ENCODE data around the gene SFSWAP.
"Not testable (repeated sequence)": the region's sequence is repeated elsewhere in the genome, so short reads cannot be mapped to it uniquely, and the experiment has no call there.

Gene SFSWAP

GRCh38 chr12:131793243-131794022, 82.5 kb downstream of the SFSWAP start:
- peak; percentile 64 for DNase-seq (ENCODE audit: low spot score)

- DNase-seq (ENCODE audit: low spot score), result no peak
These were observed 83.2 kb downstream of the SFSWAP start for GRCh38 chr12:131794061-131794460.

- no peak for DNase-seq (ENCODE audit: low spot score)
These were observed 83.7 kb downstream of the SFSWAP start for GRCh38 chr12:131794573-131794972.

- DNase-seq (ENCODE audit: low spot score), result peak; percentile 20
These were observed 84.2 kb downstream of the SFSWAP start for GRCh38 chr12:131795064-131795463.

- no peak for DNase-seq (ENCODE audit: low spot score)
These were observed 85.0 kb downstream of the SFSWAP start for GRCh38 chr12:131795690-131796410.

- DNase-seq (ENCODE audit: low spot score), result no peak
These were observed 85.5 kb downstream of the SFSWAP start for GRCh38 chr12:131796411-131796736.

GRCh38 chr12:131796754-131797587, 86.1 kb downstream of the SFSWAP start:
- no peak for DNase-seq (ENCODE audit: low spot score)

- DNase-seq (ENCODE audit: low spot score), result no peak
These were observed 86.7 kb downstream of the SFSWAP start for GRCh38 chr12:131797588-131797934.

GRCh38 chr12:131799195-131799594, 88.3 kb downstream of the SFSWAP start:
- no peak for DNase-seq (ENCODE audit: low spot score)

GRCh38 chr12:131799828-131800593, 89.1 kb downstream of the SFSWAP start:
- DNase-seq (ENCODE audit: low spot score), result no peak

- DNase-seq (ENCODE audit: low spot score), result no peak
These were observed 89.8 kb downstream of the SFSWAP start for GRCh38 chr12:131800594-131801135.

GRCh38 chr12:131801254-131801866, 90.5 kb downstream of the SFSWAP start:
- DNase-seq (ENCODE audit: low spot score), result no peak

- DNase-seq (ENCODE audit: low spot score), result no peak
These were observed 93.2 kb downstream of the SFSWAP start for GRCh38 chr12:131803961-131804521.

- no peak for DNase-seq (ENCODE audit: low spot score)
These were observed 94.5 kb downstream of the SFSWAP start for GRCh38 chr12:131805421-131805820.

GRCh38 chr12:131806674-131807073, 95.8 kb downstream of the SFSWAP start:
- no peak for DNase-seq (ENCODE audit: low spot score)

GRCh38 chr12:131808744-131809371, 98.0 kb downstream of the SFSWAP start:
- no peak for DNase-seq (ENCODE audit: low spot score)

GRCh38 chr12:131809476-131810254, 98.8 kb downstream of the SFSWAP start:
- not testable (repeated sequence) for DNase-seq (ENCODE audit: low spot score)

GRCh38 chr12:131810726-131811125, 99.8 kb downstream of the SFSWAP start:
- no peak for DNase-seq (ENCODE audit: low spot score)

GRCh38 chr12:131815131-131815530, 104.2 kb downstream of the SFSWAP start:
- DNase-seq (ENCODE audit: low spot score), result no peak

GRCh38 chr12:131816495-131816894, 105.6 kb downstream of the SFSWAP start:
- no peak for DNase-seq (ENCODE audit: low spot score)
